ENCODE measurements around the gene MRPL19. TPM values are rescaled to one million over a fixed set of nuclear protein-coding genes. Genes with fewer than 3 reads are reported as not detected.
A peak's percentile ranks its signal among the peaks of the same experiment; 100 is the strongest.

Gene MRPL19
- total and polyA plus RNA-seq, 2 donors from 2014 or later = 54.7 to 55.6 TPM

GRCh38 chr2:75632813-75633212 lies 13.8 kb upstream of the MRPL19 start:
- TF ChIP-seq CTCF (IDR thresholded peaks at IDR 0.05; ENCODE audit: borderline replicate concordance, extremely low read depth, insufficient read depth) = no peak
- no peak for FAIRE-seq
- Histone ChIP-seq H3K9ac (ENCODE audit: low read length in 3 of 3) (no peak overlapping the region), H3K9me3 (ENCODE audit: control insufficient read depth in 2 of 3, insufficient read depth in 1 of 3, low read length in 3 of 3) (no peaks in the 10 kb centered on the region), H3K4me1 (ENCODE audit: control insufficient read depth in 2 of 3, insufficient read depth in 2 of 3, low read depth in 1 of 3, low read length in 3 of 3) (no peaks in the 10 kb centered on the region), H3K27ac (ENCODE audit: low read depth in 2 of 2, low read length in 2 of 2) (no peak overlapping the region), H3K4me3 (ENCODE audit: low read length in 3 of 3) (no peak overlapping the region), H3K27me3 (ENCODE audit: control insufficient read depth, insufficient read depth, low read length) (no peaks in the 10 kb centered on the region), H3K36me3 (ENCODE audit: control insufficient read depth in 2 of 3, insufficient read depth in 3 of 3, low read length in 3 of 3) (no peaks in the 10 kb centered on the region)
- intact Hi-C loops (cut with DNase I) = no loop called here
- peak in 1 of 5 donors; percentile 6 for DNase-seq

GRCh38 chr2:75633620-75634019 lies 13.0 kb upstream of the MRPL19 start:
- no peak overlapping the region for H3K4me3 ChIP-seq (ENCODE audit: low read length in 3 of 3)
- FAIRE-seq (no peak), DNase-seq (no peak)
- intact Hi-C loops (cut with DNase I) = no loop called here
- H3K9ac ChIP-seq (ENCODE audit: low read length in 3 of 3) = no peak overlapping the region
- H3K9me3 ChIP-seq (ENCODE audit: control insufficient read depth in 2 of 3, insufficient read depth in 1 of 3, low read length in 3 of 3) = no peaks in the 10 kb centered on the region
- H3K36me3 ChIP-seq (ENCODE audit: control insufficient read depth in 2 of 3, insufficient read depth in 3 of 3, low read length in 3 of 3) = no peaks in the 10 kb centered on the region
- TF ChIP-seq CTCF (IDR thresholded peaks at IDR 0.05; ENCODE audit: borderline replicate concordance, extremely low read depth, insufficient read depth) = no peak
- H3K27ac ChIP-seq (ENCODE audit: low read depth in 2 of 2, low read length in 2 of 2) = no peak overlapping the region
- H3K4me1 ChIP-seq (ENCODE audit: control insufficient read depth in 2 of 3, insufficient read depth in 2 of 3, low read depth in 1 of 3, low read length in 3 of 3) = no peaks in the 10 kb centered on the region
- H3K27me3 ChIP-seq (ENCODE audit: control insufficient read depth, insufficient read depth, low read length) = no peaks in the 10 kb centered on the region

- H3K27me3 ChIP-seq (ENCODE audit: control insufficient read depth, insufficient read depth, low read length) = no peaks in the 10 kb centered on the region
- no peak overlapping the region for H3K9ac ChIP-seq (ENCODE audit: low read length in 3 of 3)
- no peak overlapping the region for H3K27ac ChIP-seq (ENCODE audit: low read depth in 2 of 2, low read length in 2 of 2)
- no peaks in the 10 kb centered on the region for H3K4me1 ChIP-seq (ENCODE audit: control insufficient read depth in 2 of 3, insufficient read depth in 2 of 3, low read depth in 1 of 3, low read length in 3 of 3)
- no peak for TF ChIP-seq CTCF (IDR thresholded peaks at IDR 0.05; ENCODE audit: borderline replicate concordance, extremely low read depth, insufficient read depth)
- no peaks in the 10 kb centered on the region for H3K9me3 ChIP-seq (ENCODE audit: control insufficient read depth in 2 of 3, insufficient read depth in 1 of 3, low read length in 3 of 3)
- no peak for DNase-seq
- no peak for FAIRE-seq
- intact Hi-C loops (cut with DNase I) = no loop called here
- no peak overlapping the region for H3K4me3 ChIP-seq (ENCODE audit: low read length in 3 of 3)
- H3K36me3 ChIP-seq (ENCODE audit: control insufficient read depth in 2 of 3, insufficient read depth in 3 of 3, low read length in 3 of 3) = no peaks in the 10 kb centered on the region
These were observed 11.6 kb upstream of the MRPL19 start for GRCh38 chr2:75634945-75635344.

GRCh38 chr2:75637568-75637967 lies 9.0 kb upstream of the MRPL19 start:
- intact Hi-C loops (cut with DNase I) = no loop called here
- no peaks in the 10 kb centered on the region for H3K9me3 ChIP-seq (ENCODE audit: control insufficient read depth in 2 of 3, insufficient read depth in 1 of 3, low read length in 3 of 3)
- H3K27me3 ChIP-seq (ENCODE audit: control insufficient read depth, insufficient read depth, low read length) = no peaks in the 10 kb centered on the region
- TF ChIP-seq CTCF (IDR thresholded peaks at IDR 0.05; ENCODE audit: borderline replicate concordance, extremely low read depth, insufficient read depth) = no peak
- H3K9ac ChIP-seq (ENCODE audit: low read length in 3 of 3) = no peak overlapping the region
- no peak overlapping the region for H3K4me3 ChIP-seq (ENCODE audit: low read length in 3 of 3)
- no peak overlapping the region for H3K27ac ChIP-seq (ENCODE audit: low read depth in 2 of 2, low read length in 2 of 2)
- DNase-seq (no peak), FAIRE-seq (no peak)
- peaks cover 0 to 6% (median 0%) of the 10 kb centered on the region in 3 donors for H3K4me1 ChIP-seq (ENCODE audit: control insufficient read depth in 2 of 3, insufficient read depth in 2 of 3, low read depth in 1 of 3, low read length in 3 of 3)
- no peaks in the 10 kb centered on the region for H3K36me3 ChIP-seq (ENCODE audit: control insufficient read depth in 2 of 3, insufficient read depth in 3 of 3, low read length in 3 of 3)
